GM12878 (cell line): Measurements from ENCODE around the gene TRAPPC12. TPM values are rescaled to one million over a fixed set of nuclear protein-coding genes. Genes with fewer than 3 reads are reported as not detected.

Experiments used
- ATAC-seq: fragments of 200-7000 bp; cut with Tn5 transposase; 3 replicates; pipeline ENCODE4 v1.9.1; 2020; ENCODE audit warnings: mild to moderate bottlenecking, moderate library complexity
- BruUV-seq: library from RNA; stranded (reverse); fragments of 400-500 nt; replicated peaks from 2 replicates; lab custom pipeline; 2021; lab: Mats Ljungman, UMichigan
- CTCF ChIA-PET: fragments of 300-600 bp; sonication (Branson Sonifier 250); formaldehyde crosslinking; extraction: SDS; loops from one replicate; lab custom pipeline; 2021; ENCODE audit warnings: inconsistent platforms; lab: Yijun Ruan, JAX
- POLR2A ChIA-PET: fragments of 350-600 bp; formaldehyde crosslinking; extraction: SDS; loops from one replicate; lab custom pipeline; 2021; ENCODE audit warnings: inconsistent platforms; lab: Charles Lee
- RAD21 ChIA-PET: fragments of 300-600 bp; sonication (Branson Sonifier 250); formaldehyde crosslinking; loops from one replicate; lab custom pipeline; 2023; ENCODE audit warnings: antibody characterized with exemption; ENCODE audit not compliant: unreplicated experiment; lab: Charles Lee
- SMC1A ChIA-PET: fragments of 300-600 bp; sonication (Branson Sonifier 250); formaldehyde crosslinking; loops from one replicate; lab custom pipeline; 2023; ENCODE audit not compliant: unreplicated experiment, uncharacterized antibody; lab: Charles Lee
- DNase-seq: peaks from one replicate; pipeline ENCODE4 v3.0.0-alpha.2; 2011; ENCODE audit warnings: low read depth, low spot score
- FAIRE-seq: peaks from 3 replicates; lab custom pipeline; 2011; peaks lifted over from hg19 to GRCh38; lab: Jason Lieb, UNC
- H2AFZ ChIP-seq: 2 replicates; pipeline ENCODE4 v1.6.0; 2011; ENCODE audit warnings: low read depth, low read length, control low read depth; ENCODE audit not compliant: control insufficient read depth
- H3K27ac ChIP-seq: 2 replicates; pipeline ENCODE4 v1.5.1; 2011; ENCODE audit warnings: control low read depth; ENCODE audit not compliant: control insufficient read depth, insufficient read depth
- H3K27me3 ChIP-seq, 2 experiments: replicated peaks in 1 of 2; 2 replicates each; pipeline versions ENCODE4 v1.6.0 to v1.6.1; 2011; ENCODE audit warnings: low read length in 1 of 2; ENCODE audit not compliant: control insufficient read depth in 2 of 2, insufficient read depth in 2 of 2
- H3K36me3 ChIP-seq, 2 experiments: 2 replicates each; pipeline ENCODE4 v1.5.1; 2011; ENCODE audit warnings: low read length in 1 of 2; ENCODE audit not compliant: control insufficient read depth in 2 of 2, insufficient read depth in 2 of 2
- H3K4me1 ChIP-seq: 2 replicates; pipeline ENCODE4 v1.6.1; 2011; ENCODE audit warnings: mild to moderate bottlenecking, low read length, moderate library complexity, mixed read lengths; ENCODE audit not compliant: control insufficient read depth, insufficient read depth
- H3K4me2 ChIP-seq: 2 replicates; pipeline ENCODE4 v1.6.0; 2011; ENCODE audit warnings: control low read depth; ENCODE audit not compliant: control insufficient read depth, insufficient read depth
- H3K4me3 ChIP-seq: fragments of 200-600 bp; sonication (generic); 2 replicates; pipeline ENCODE4 v1.5.1; 2016
- H3K79me2 ChIP-seq: 2 replicates; pipeline ENCODE4 v1.6.0; 2011; ENCODE audit warnings: low read length; ENCODE audit not compliant: control insufficient read depth, insufficient read depth
- H3K9ac ChIP-seq: 2 replicates; pipeline ENCODE4 v1.8.0; 2011; ENCODE audit warnings: low read length, control low read depth, mixed read lengths; ENCODE audit not compliant: control insufficient read depth, insufficient read depth
- H3K9me3 ChIP-seq: replicated peaks from 3 replicates; pipeline ENCODE4 v1.5.1; 2011; ENCODE audit warnings: mild to moderate bottlenecking, low read length; ENCODE audit not compliant: control insufficient read depth, insufficient read depth
- H4K20me1 ChIP-seq: 2 replicates; pipeline ENCODE4 v1.6.0; 2011; ENCODE audit not compliant: control insufficient read depth, insufficient read depth
- CEBPZ ChIP-seq: fragments of 150-350 bp; IDR thresholded peaks from 2 replicates; pipeline ENCODE4 v1.6.1; 2016; ENCODE audit warnings: low read depth, low read length
- E2F8 ChIP-seq: fragments of 450-650 bp; IDR thresholded peaks from 2 replicates; pipeline ENCODE4 v1.6.1; 2018; ENCODE audit warnings: mild to moderate bottlenecking, low read depth, moderate library complexity; ENCODE audit not compliant: partially characterized antibody
- ESRRA ChIP-seq: IDR thresholded peaks from 2 replicates; pipeline ENCODE4 v1.6.1; 2012; ENCODE audit warnings: mild to moderate bottlenecking, low read length, improper control_type of control experiment
- ETV6 ChIP-seq, 2 experiments: fragments of 450-650 bp in 1 of 2; IDR thresholded peaks in 1 of 2; conservative IDR thresholded peaks in 1 of 2; 2 replicates each; pipeline ENCODE4 v1.6.1; 2014; ENCODE audit warnings: antibody characterized with exemption in 1 of 2, borderline replicate concordance in 1 of 2, low read depth in 1 of 2, mild to moderate bottlenecking in 1 of 2, moderate library complexity in 1 of 2
- MEF2B ChIP-seq: fragments of 450-650 bp; IDR thresholded peaks from 2 replicates; pipeline ENCODE4 v1.6.1; 2018; ENCODE audit warnings: mild to moderate bottlenecking, moderate library complexity; ENCODE audit not compliant: partially characterized antibody, poor library complexity, severe bottlenecking
- NFXL1 ChIP-seq: fragments of 450-650 bp; IDR thresholded peaks from 2 replicates; pipeline ENCODE4 v1.6.1; 2017; ENCODE audit warnings: antibody characterized with exemption, mild to moderate bottlenecking, borderline replicate concordance
- NR2C2 ChIP-seq: IDR thresholded peaks from 2 replicates; pipeline ENCODE4 v1.6.1; 2011; ENCODE audit warnings: borderline replicate concordance, low read depth; ENCODE audit not compliant: control insufficient read depth, insufficient read length
- PAX5 ChIP-seq: IDR thresholded peaks from 2 replicates; pipeline ENCODE4 v1.6.1; 2011; ENCODE audit warnings: low read depth, low read length, borderline replicate concordance
- PAX8 ChIP-seq: fragments of 450-650 bp; IDR thresholded peaks from 2 replicates; pipeline ENCODE4 v1.6.1; 2017; ENCODE audit warnings: mild to moderate bottlenecking, moderate library complexity
- RB1 ChIP-seq: fragments of 450-650 bp; formaldehyde crosslinking; IDR thresholded peaks from 2 replicates; pipeline ENCODE4 v1.6.1; 2017; ENCODE audit warnings: mild to moderate bottlenecking, borderline replicate concordance
- SKIL ChIP-seq: fragments of 450-650 bp; IDR thresholded peaks from 2 replicates; pipeline ENCODE4 v1.6.1; 2017; ENCODE audit warnings: mild to moderate bottlenecking, low read depth, inconsistent platforms; ENCODE audit not compliant: poor library complexity, severe bottlenecking
- TARDBP ChIP-seq: IDR thresholded peaks from 2 replicates; pipeline ENCODE4 v1.6.1; 2016; ENCODE audit warnings: borderline replicate concordance
- TCF3 ChIP-seq: IDR thresholded peaks from 2 replicates; pipeline ENCODE4 v1.6.1; 2012; ENCODE audit warnings: low read depth, mild to moderate bottlenecking, low read length, borderline replicate concordance; ENCODE audit not compliant: insufficient read depth
- ZNF622 ChIP-seq: fragments of 450-650 bp; IDR thresholded peaks from 2 replicates; pipeline ENCODE4 v1.6.1; 2017; ENCODE audit warnings: mild to moderate bottlenecking, inconsistent platforms
- WGBS: methylation state at CpG from one replicate; pipeline ENCODE4 v1.1.6; 2016; ENCODE audit warnings: low lambda C conversion rate; ENCODE audit not compliant: insufficient replicate concordance, insufficient coverage; ENCODE audit errors: missing lambda C conversion rate; 5-methylcytosine and 5-hydroxymethylcytosine counted together
- in situ Hi-C: fragments of 300-500 bp; cut with MboI; formaldehyde crosslinking; loops from 9 replicates; pipeline ENCODE4 v1.14.3; 2018; ENCODE audit warnings: mixed read lengths
- intact Hi-C: fragments of 100-400 bp; cut with micrococcal nuclease; formaldehyde crosslinking; loops from one replicate; pipeline ENCODE4 v1.14.2; 2022; ENCODE audit not compliant: unreplicated experiment
- polyA plus RNA-seq, 11 experiments: library from polyadenylated mRNA; depleted of rRNA in 4 of 11; unstranded in 6 of 11; stranded (reverse) in 5 of 11; fragments of >200 nt; fragmentation: Nextera tagmentation in 4 of 11; fragmentation: Illumina TruSeq in 1 of 11; extraction: Ambion mirVana in 4 of 11; extraction: Trizol in 1 of 11; gene quantifications; 1 replicate in 1 of 11; 2 replicates in 10 of 11; pipeline versions ENCODE4 v1.2.1 to v1.2.3, GENCODE V29; 2011 to 2016; ENCODE audit warnings: inconsistent platforms in 2 of 11, missing spikeins in 2 of 11, low read depth in 1 of 11
- total RNA-seq, 4 experiments: library from RNA; depleted of rRNA in 3 of 4; stranded (reverse); fragments of >200 nt in 3 of 4; fragmentation: Illumina TruSeq in 1 of 4; extraction: Trizol in 1 of 4; gene quantifications; 2 replicates each; pipeline versions ENCODE4 v1.2.1 to v1.2.3, GENCODE V29; 2013 to 2021

Gene TRAPPC12
- total and polyA plus RNA-seq, 10 of the 15 experiments (the other 5 are each of a cell fraction or from before 2014, with no cell fraction given), result 8.6 to 77.1 (median 37.4) TPM

GRCh38 chr2:3355951-3356569 lies 23.4 kb upstream of the TRAPPC12 start (continued):
- no peak for TF ChIP-seq NFXL1
- TF ChIP-seq ZNF622, result no peak

GRCh38 chr2:3356799-3357198 lies 22.7 kb upstream of the TRAPPC12 start:
- Histone ChIP-seq H3K4me1 (no peaks in the 10 kb centered on the region), H3K36me3 (peaks cover 6 to 25% of the 10 kb centered on the region in 2 experiments), H3K27me3 (no peaks in the 10 kb centered on the region), H3K27ac (no peak overlapping the region), H3K4me2 (no peak overlapping the region), H4K20me1 (no peaks in the 10 kb centered on the region; the same call in 1 of the 2 replicates), H3K4me3 (no peak overlapping the region), H3K9ac (no peak overlapping the region), H2AFZ (no peak overlapping the region), H3K79me2 (peaks cover 11% of the 10 kb centered on the region), H3K9me3 (peaks cover 3% of the 10 kb centered on the region; the same call in 2 of the 3 replicates)
- ChIA-PET POLR2A (no interaction called here), CTCF (no interaction called here), RAD21 (no interaction called here), SMC1A (no interaction called here)
- FAIRE-seq (no peak), ATAC-seq (no peak), DNase-seq (no peak)
- BruUV-seq, result no TSS peak
- WGBS, result 92% methylated on average over 2 of the region's 2 CpGs
- intact Hi-C loops (no loop called here), in situ Hi-C loops (no loop called here)
- TF ChIP-seq SKIL, result no peak
- TF ChIP-seq TARDBP, result no peak
- TF ChIP-seq E2F8, result no peak
- TF ChIP-seq MEF2B, result no peak
- TF ChIP-seq ZNF622, result no peak
- TF ChIP-seq ESRRA, result no peak
- no peak for TF ChIP-seq TCF3
- no peak for TF ChIP-seq PAX5
- no peak for TF ChIP-seq PAX8
- no peak for TF ChIP-seq RB1
- no peak for TF ChIP-seq ETV6 (conservative IDR thresholded peaks at IDR 0.05 in 1 of 2, IDR thresholded peaks at IDR 0.05 in 1 of 2; ENCODE audit: borderline replicate concordance in 1 of 2, low read depth in 1 of 2)
- no peak for TF ChIP-seq CEBPZ
- TF ChIP-seq NR2C2, result no peak
